NCI-H526 (cell line): Measurements from ENCODE around the gene MAEA.

Experiments used
- DNase-seq, 2 experiments: peaks; one replicate each; lab custom pipeline; 2025; lab: John Stamatoyannopoulos, UW

MAEA gene

DNA sequence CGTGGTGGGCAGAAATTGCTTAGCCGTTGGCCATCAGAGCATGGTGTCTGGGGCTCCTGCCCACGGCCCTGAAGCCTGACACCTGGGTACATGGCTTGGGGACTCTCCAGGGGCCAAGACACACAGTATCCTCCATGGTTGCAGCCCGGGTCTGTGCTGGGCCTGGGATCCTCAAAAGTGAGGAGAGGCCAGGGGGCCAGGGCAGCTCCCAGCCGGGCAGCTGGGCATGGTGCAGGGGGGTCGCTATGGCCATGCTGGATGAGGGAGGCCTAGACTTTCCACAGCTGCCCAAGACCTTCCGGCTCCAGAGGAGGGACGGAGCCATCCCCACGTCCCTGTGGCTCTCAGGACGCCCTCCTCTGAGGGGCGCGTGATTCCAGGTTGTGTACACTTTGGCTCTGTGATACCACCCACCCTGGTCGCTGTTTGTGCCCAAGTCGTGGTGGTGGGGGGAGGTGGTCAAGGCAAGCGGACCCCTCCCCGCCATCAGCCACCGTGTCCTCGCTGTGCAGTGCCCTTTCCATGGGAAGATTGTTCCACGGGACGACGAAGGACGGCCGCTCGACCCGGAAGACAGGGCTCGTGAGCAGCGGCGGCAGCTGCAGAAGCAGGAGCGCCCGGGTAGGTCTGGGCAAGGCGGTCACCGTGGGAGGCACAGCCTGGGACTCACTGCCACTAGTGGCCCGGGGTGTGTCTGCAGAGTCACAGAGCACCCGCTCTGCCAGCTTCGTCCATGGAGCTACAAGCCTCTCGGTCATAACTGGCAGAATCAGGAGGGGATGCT is 90.9 kb downstream of the MAEA start:
- no peak for DNase-seq

- no peak for DNase-seq
Observed at GRCh38 chr4:1381181-1381621, 91.5 kb downstream of the MAEA start.

DNA sequence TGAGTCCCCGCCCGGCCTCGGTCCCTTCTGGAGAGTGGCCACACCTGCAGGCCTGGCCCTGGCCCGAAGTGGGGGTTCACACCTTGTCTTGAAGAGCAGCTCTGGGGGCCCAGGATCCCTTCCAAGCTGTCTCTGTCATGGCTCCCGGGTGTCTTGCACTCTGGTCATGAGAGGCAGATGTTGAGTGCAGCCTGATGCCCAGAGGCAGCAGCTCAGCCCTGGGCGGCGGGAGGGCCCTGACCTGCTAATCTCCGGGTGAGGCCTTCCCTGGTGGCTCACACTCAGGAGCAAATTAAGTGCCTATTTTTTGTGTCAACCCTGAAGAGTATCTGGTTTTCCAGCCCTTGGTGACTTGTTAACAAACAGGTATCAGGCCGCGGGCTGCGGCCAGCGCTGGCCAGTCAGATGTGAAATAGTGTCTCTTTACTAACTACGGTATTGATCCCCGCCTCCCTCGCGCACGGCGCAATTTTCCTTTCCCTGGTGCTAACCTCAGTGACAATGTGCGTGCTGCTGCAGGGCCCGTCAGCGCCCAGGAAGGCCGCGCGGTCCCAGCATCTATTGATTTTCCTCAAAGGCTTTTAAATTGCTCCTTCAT is 92.4 kb downstream of the MAEA start:
- no peak for DNase-seq

DNA sequence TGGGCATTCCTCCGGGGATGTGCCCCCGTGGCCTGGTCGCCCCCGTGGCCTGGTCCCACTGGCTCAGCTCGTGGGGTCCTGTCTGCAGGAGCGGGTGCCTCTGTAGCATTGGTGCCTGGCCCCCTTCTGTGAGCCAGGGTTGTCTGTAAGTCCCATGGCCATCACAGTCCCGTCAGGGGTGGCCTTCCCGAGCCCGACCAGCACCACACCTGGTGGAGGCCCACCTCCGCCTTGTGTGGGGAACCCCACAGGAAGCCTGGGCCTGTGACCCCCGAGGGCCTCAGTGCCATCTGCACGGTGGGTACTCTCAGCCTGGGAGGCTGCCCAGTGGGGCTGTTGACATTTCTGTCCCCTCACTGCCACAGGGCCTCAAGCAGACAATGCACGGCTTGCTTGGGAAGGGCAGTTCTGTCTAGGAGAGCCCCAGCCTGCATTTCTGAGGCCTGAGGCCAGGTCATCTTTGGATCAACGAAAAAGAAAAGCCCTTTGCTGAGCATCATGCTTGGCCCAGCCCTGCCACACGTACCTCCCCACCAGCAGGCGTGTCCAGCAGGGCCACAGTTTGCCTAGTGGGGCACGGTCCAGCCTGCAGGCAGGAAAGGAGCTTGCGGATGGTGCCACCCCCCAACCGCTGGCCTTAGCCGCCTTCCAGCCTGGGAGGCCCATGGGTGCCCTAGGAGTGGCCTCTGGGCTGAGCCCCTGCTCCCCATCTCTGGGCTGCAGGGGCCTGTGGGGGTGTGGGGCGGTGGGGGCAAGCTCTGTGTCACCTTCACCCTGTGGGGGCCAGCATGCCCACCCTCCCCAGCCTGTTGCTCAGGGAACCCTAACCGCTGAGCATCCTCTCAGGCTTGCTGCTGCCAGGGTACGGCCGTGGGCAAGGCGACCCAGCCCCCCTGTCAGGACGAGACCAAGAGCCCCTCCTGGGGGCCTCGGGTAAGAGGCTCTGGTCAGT is 93.4 kb downstream of the MAEA start:
- DNase-seq, result no peak

- DNase-seq, result no peak
Observed at GRCh38 chr4:1383728-1384591, 94.3 kb downstream of the MAEA start.

GRCh38 chr4:1384675-1385372 is 95.1 kb downstream of the MAEA start:
- no peak for DNase-seq

DNA sequence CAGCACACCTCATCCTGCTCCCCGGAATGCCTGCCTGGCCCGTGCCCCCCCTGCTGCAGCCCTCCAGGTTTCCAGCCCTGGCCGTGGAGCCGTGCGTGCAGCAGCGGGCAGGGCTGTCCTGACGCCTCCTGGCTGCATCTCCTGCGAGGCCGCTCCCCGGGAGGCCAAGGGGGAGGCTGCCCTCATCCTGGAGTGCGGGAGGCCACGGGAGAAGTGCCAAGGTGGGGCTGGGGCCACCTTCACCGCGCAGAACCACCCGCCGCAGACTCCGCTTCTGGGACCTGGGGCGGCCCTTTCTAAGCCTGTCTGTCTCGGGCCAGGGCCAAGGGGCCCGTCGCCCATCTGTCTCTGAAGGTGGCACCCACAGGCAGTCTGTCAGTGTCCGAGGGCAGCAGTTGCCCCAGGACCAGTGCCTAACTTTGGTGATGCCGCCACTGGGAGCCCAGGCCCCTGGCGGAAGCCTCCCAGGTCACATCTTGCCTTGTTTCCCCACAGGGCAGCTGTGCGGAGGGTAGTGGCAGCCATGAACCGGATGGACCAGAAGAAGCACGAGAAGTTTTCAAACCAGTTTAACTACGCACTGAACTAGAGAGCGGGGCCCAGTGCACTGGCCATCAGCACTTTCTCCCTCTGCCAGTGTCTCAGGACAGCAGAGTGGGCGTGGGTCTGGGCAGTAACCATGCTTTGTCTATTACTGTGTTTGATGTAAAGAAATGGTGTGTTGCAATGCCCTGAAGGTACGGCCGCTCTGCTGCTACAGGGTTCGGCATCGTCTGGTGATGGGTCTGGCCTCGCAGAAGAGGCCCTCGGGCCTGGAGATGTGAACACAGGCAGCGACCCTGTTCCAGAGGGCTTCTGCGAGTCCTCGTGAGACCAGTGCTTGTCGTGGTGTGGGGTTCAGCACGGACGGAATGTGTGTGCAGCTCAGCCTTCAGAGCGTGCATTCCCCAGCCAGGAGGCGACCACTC is 96.0 kb downstream of the MAEA start:
- no peak for DNase-seq
